GM21529 (cell line): Measurements from ENCODE around the gene HAPLN3.

Experiments
- ATAC-seq: cut with Tn5 transposase; IDR thresholded peaks from one replicate; pipeline ENCODE4 v1.9.1; 2021; ENCODE audit not compliant: unreplicated experiment

The HAPLN3 gene

GRCh38 chr15:88912500-88912921 lies 17.2 kb upstream of the HAPLN3 start:
- no peak for ATAC-seq

GRCh38 chr15:88911766-88912118 lies 16.4 kb upstream of the HAPLN3 start:
- ATAC-seq = no peak

GRCh38 chr15:88909956-88910831 lies 14.8 kb upstream of the HAPLN3 start:
- ATAC-seq = no peak

GRCh38 chr15:88908697-88909621 lies 13.6 kb upstream of the HAPLN3 start:
- no peak for ATAC-seq

GRCh38 chr15:88908123-88908522 lies 12.8 kb upstream of the HAPLN3 start:
- ATAC-seq = no peak

- ATAC-seq = no peak
These were observed 11.8 kb upstream of the HAPLN3 start for GRCh38 chr15:88907111-88907510.

- no peak for ATAC-seq
These were observed 11.2 kb upstream of the HAPLN3 start for GRCh38 chr15:88906551-88906950.

GRCh38 chr15:88906130-88906529 lies 10.8 kb upstream of the HAPLN3 start:
- ATAC-seq = no peak

GRCh38 chr15:88905576-88905975 lies 10.2 kb upstream of the HAPLN3 start:
- ATAC-seq = no peak

GRCh38 chr15:88904624-88905327 lies 9.4 kb upstream of the HAPLN3 start:
- ATAC-seq = peak; percentile 75

- ATAC-seq = no peak
These were observed 8.9 kb upstream of the HAPLN3 start for GRCh38 chr15:88904257-88904623.

GRCh38 chr15:88902846-88903245 lies 7.5 kb upstream of the HAPLN3 start:
- no peak for ATAC-seq

- ATAC-seq = no peak
These were observed 7.0 kb upstream of the HAPLN3 start for GRCh38 chr15:88902221-88902835.

- ATAC-seq = no peak
These were observed 6.3 kb upstream of the HAPLN3 start for GRCh38 chr15:88901508-88902220.

- ATAC-seq = no peak
These were observed 5.7 kb upstream of the HAPLN3 start for GRCh38 chr15:88900982-88901418.

GRCh38 chr15:88900309-88900981 lies 5.1 kb upstream of the HAPLN3 start:
- ATAC-seq = no peak

- no peak for ATAC-seq
These were observed 3.9 kb upstream of the HAPLN3 start for GRCh38 chr15:88899251-88899650.

GRCh38 chr15:88898736-88899135 lies 3.4 kb upstream of the HAPLN3 start:
- no peak for ATAC-seq

- ATAC-seq = no peak
These were observed 2.3 kb upstream of the HAPLN3 start for GRCh38 chr15:88897456-88898194.
